HG03103 (cell line): Measurements from ENCODE around the gene CUEDC2.
A peak's percentile ranks its signal among the peaks of the same experiment; 100 is the strongest.

Source experiments
- ATAC-seq: cut with Tn5 transposase; IDR thresholded peaks from one replicate; pipeline ENCODE4 v1.9.1; 2021; ENCODE audit warnings: low read depth; ENCODE audit not compliant: unreplicated experiment

CUEDC2 gene

GRCh38 chr10:102426803-102427287, 5.5 kb downstream of the CUEDC2 start:
- ATAC-seq, result no peak

GRCh38 chr10:102425444-102425843, 6.9 kb downstream of the CUEDC2 start:
- no peak for ATAC-seq

GRCh38 chr10:102424916-102425315, 7.5 kb downstream of the CUEDC2 start:
- ATAC-seq, result no peak

- ATAC-seq, result no peak
Measured at GRCh38 chr10:102424145-102424544, 8.2 kb downstream of the CUEDC2 start.

- no peak for ATAC-seq
Measured at GRCh38 chr10:102423372-102423968, 8.9 kb downstream of the CUEDC2 start.

- no peak for ATAC-seq
Measured at GRCh38 chr10:102422545-102423129, 9.7 kb downstream of the CUEDC2 start.

- no peak for ATAC-seq
Measured at GRCh38 chr10:102421757-102422512, 10.4 kb downstream of the CUEDC2 start.

GRCh38 chr10:102421507-102421756, 10.9 kb downstream of the CUEDC2 start:
- no peak for ATAC-seq

GRCh38 chr10:102420714-102421506, 11.5 kb downstream of the CUEDC2 start, which contains the start of gene FBXL15:
FBXL15 (plus strand) TSS chr10:102420836; CDS start chr10:102421130, 294 bp downstream.
- peak; percentile 53 for ATAC-seq

GRCh38 chr10:102420181-102420713, 12.1 kb downstream of the CUEDC2 start:
- no peak for ATAC-seq

- ATAC-seq, result no peak
Measured at GRCh38 chr10:102419269-102420180, 12.8 kb downstream of the CUEDC2 start.

- no peak for ATAC-seq
Measured at GRCh38 chr10:102418622-102419268, 13.6 kb downstream of the CUEDC2 start, which contains the start of gene PSD. PSD (minus strand) TSS chr10:102418785; CDS start chr10:102417038, 1,747 bp downstream.

GRCh38 chr10:102416695-102417094, 15.7 kb downstream of the CUEDC2 start:
- no peak for ATAC-seq

GRCh38 chr10:102416283-102416682, 16.1 kb downstream of the CUEDC2 start:
- no peak for ATAC-seq

- no peak for ATAC-seq
Measured at GRCh38 chr10:102414749-102415148, 17.6 kb downstream of the CUEDC2 start.

GRCh38 chr10:102413806-102414561, 18.4 kb downstream of the CUEDC2 start:
- ATAC-seq, result no peak

GRCh38 chr10:102413053-102413705, 19.2 kb downstream of the CUEDC2 start:
- ATAC-seq, result no peak

GRCh38 chr10:102412293-102412692, 20.1 kb downstream of the CUEDC2 start:
- no peak for ATAC-seq
